GM19468 (cell line): ENCODE data around the gene HMGCS2.
"Not testable (repeated sequence)": the region's sequence is repeated elsewhere in the genome, so short reads cannot be mapped to it uniquely, and the experiment has no call there.

Source experiments
- ATAC-seq: cut with Tn5 transposase; IDR thresholded peaks from one replicate; pipeline ENCODE4 v1.9.1; 2021; ENCODE audit warnings: mild to moderate bottlenecking, moderate library complexity, moderate number of reproducible peaks; ENCODE audit not compliant: unreplicated experiment; ENCODE audit errors: extremely low read depth

Gene HMGCS2

DNA sequence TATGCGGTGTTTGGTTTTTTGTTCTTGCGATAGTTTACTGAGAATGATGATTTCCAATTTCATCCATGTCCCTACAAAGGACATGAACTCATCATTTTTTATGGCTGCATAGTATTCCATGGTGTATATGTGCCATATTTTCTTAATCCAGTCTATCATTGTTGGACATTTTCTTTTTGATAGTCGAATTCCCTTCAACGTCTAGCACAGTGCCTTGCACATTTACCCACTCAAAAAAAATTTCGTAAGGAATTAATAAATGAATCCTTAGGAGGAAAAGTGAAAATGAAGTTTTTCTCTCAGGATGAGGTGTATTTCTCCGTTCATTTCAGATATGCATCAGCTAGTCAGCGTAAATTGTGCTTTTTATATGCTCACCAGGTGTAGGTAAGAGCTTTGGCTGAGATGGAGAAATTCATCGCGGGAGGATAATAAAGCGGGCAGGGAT lies 57.3 kb downstream of the HMGCS2 start:
- not testable (repeated sequence) for ATAC-seq

DNA sequence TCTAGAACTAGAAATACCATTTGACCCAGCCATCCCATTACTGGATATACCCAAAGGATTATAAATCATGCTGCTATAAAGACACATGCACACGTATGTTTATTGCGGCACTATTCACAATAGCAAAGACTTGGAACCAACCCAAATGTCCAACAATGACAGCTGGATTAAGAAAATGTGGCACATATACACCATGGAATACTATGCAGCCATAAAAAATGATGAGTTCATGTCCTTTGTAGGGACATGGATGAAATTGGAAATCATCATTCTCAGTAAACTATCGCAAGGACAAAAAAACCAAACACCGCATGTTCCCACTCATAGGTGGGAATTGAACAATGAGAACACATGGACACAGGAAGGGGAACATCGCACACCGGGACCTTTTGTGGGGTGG lies 62.1 kb downstream of the HMGCS2 start:
- ATAC-seq = not testable (repeated sequence)

DNA sequence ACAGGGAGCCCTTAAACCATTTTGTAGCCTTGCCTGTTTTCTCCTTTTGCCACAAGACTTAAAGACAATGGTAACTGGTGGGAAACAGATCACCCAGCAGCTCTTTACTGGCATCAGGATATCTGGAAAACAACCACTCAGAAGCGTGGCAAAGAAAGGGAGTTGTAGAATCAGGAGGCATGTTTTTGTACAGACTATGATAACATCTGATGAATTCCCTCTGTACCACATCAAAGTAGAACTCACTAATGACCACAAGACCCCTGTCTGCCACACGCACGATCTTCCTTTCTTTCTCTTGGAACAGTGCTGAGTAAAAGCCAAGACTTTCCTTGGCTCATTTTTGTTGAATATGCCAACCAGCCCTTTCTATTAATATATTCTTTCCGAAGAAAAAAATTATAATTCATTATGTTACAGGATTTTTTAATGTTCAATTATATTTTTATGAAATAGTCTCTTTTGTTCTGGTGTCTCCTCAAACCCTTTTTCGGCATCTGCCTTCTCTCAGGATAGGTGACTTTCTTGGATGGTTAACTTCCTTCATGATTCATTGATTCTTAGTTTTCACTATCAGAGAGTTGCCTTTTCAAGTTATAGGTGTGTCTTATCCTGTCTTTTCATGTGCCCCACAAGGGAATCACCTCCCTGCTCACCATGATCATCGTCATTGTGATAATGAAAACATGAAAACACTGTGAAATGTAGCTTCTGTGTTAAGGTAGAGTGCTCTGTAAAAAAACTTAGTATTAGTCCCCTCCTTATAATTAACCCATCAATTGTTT lies 64.8 kb downstream of the HMGCS2 start:
- ATAC-seq = no peak

DNA sequence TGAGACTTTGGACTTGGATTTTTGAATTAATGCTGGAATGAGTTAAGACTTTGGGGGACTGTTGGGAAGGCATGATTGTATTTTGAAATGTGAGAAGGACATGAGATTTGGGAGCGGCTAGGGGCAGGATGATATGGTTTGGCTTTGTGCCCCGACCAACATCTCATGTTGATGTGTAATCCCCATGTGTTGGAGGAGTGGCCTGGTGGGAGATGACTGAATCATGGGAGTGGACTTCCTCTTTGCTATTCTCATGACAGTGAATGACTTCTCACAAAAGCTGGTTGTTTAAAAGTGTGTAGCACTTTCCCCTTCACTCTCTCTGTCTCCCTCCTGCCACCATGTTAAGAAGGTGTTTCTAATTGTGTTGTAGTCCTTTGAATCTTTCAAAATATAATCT lies 66.3 kb downstream of the HMGCS2 start:
- no peak for ATAC-seq

DNA sequence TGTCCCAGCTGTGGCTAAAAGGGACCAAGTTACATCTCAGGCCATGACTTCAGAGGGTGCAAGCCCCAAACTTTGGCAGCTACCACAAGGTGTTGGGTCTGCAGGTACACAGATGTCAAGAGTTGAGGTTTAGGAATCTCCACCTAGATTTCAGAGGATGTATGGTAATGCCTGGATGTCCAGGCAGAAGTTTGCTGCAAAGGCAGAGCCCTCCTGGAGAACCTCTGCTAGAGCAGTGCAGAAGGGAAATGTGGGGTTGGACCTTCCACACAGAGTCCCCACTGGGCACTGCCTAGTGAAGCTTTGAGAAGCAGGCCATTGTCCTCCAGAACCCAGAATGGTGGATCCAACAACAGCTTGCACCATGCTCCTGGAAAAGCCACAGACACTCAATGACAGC lies 67.0 kb downstream of the HMGCS2 start:
- no peak for ATAC-seq

DNA sequence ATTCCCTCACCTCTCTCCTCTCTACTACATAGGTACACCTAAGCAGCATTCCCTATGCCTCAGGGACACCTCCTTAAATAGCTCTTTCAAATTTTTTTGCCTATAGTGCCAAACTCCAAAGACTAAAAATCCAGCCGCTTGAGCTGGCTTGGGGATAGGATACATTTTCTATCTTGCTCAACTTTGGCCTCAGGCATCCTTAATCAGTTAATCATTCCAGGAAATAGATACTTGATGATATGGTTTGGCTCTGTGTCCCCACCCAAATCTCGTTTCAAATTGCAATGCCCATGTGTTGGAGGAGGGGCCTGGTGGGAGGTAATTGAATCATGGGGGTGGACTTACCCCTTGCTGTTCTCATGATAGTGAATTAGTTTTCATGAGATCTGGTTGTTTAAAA lies 68.4 kb downstream of the HMGCS2 start:
- no peak for ATAC-seq
